Smooth muscle cell (in vitro differentiated cells): ENCODE measurements around the gene PROCR. TPM values are rescaled to one million over a fixed set of nuclear protein-coding genes. Genes with fewer than 3 reads are reported as not detected.

Experiments
- DNase-seq: peaks from one replicate; lab custom pipeline; 2025; ENCODE audit not compliant: unreplicated experiment; lab: John Stamatoyannopoulos, UW
- H2AFZ ChIP-seq: fragments of 200-600 bp; sonication (generic); 2 replicates; pipeline ENCODE4 v1.6.0; 2016; ENCODE audit warnings: antibody characterized with exemption, low read depth, mild to moderate bottlenecking
- H3F3A ChIP-seq: fragments of 200-600 bp; sonication (generic); 2 replicates; pipeline ENCODE4 v1.6.0; 2017; ENCODE audit warnings: antibody characterized with exemption, low read depth
- H3K27ac ChIP-seq: fragments of 200-600 bp; sonication (generic); 2 replicates; pipeline ENCODE4 v1.5.1; 2016; ENCODE audit warnings: low read depth, mild to moderate bottlenecking
- H3K27me3 ChIP-seq: fragments of 200-600 bp; sonication (generic); 2 replicates; pipeline ENCODE4 v1.6.1; 2016; ENCODE audit warnings: low read depth, mild to moderate bottlenecking
- H3K36me3 ChIP-seq: fragments of 200-600 bp; sonication (generic); 2 replicates; pipeline ENCODE4 v1.5.1; 2016; ENCODE audit warnings: low read depth
- H3K4me1 ChIP-seq: fragments of 200-600 bp; sonication (generic); 2 replicates; pipeline ENCODE4 v1.5.1; 2016; ENCODE audit warnings: low read depth
- H3K4me2 ChIP-seq: fragments of 200-600 bp; sonication (generic); 2 replicates; pipeline ENCODE4 v1.6.0; 2016; ENCODE audit warnings: mild to moderate bottlenecking
- H3K4me3 ChIP-seq: fragments of 200-600 bp; sonication (generic); 2 replicates; pipeline ENCODE4 v1.5.1; 2016; ENCODE audit warnings: mild to moderate bottlenecking
- H3K79me2 ChIP-seq: fragments of 200-600 bp; sonication (generic); 2 replicates; pipeline ENCODE4 v1.6.0; 2016; ENCODE audit warnings: low read depth, mild to moderate bottlenecking
- H3K9ac ChIP-seq: fragments of 200-600 bp; sonication (generic); 2 replicates; pipeline ENCODE4 v1.6.0; 2016; ENCODE audit warnings: low read depth
- H3K9me3 ChIP-seq: fragments of 200-600 bp; sonication (generic); replicated peaks from 2 replicates; pipeline ENCODE4 v1.5.1; 2016; ENCODE audit warnings: low read depth
- H4K20me1 ChIP-seq: fragments of 200-600 bp; sonication (generic); 2 replicates; pipeline ENCODE4 v1.6.0; 2016; ENCODE audit warnings: low read depth
- CTCF ChIP-seq: fragments of 200-600 bp; sonication (generic); IDR thresholded peaks from 2 replicates; pipeline ENCODE4 v1.5.1; 2017; ENCODE audit warnings: borderline replicate concordance, mild to moderate bottlenecking, antibody characterized with exemption; ENCODE audit not compliant: insufficient read depth, poor library complexity, severe bottlenecking
- WGBS: methylation state at CpG from one replicate; pipeline ENCODE4 v1.1.7; 2016; ENCODE audit warnings: low lambda C conversion rate; 5-methylcytosine and 5-hydroxymethylcytosine counted together
- polyA plus RNA-seq: library from polyadenylated mRNA; unstranded; fragments of >200 nt; fragmentation: Nextera tagmentation; extraction: Ambion mirVana; gene quantifications from 2 replicates; pipeline ENCODE4 v1.2.1, GENCODE V29; 2016
- total RNA-seq: library from RNA; depleted of rRNA; stranded (reverse); fragments of >200 nt; gene quantifications from 2 replicates; pipeline ENCODE4 v1.2.3, GENCODE V29; 2014

Gene PROCR
- total and polyA plus RNA-seq, 2 experiments from 2014 or later, result 4.8 to 5.4 TPM

DNA sequence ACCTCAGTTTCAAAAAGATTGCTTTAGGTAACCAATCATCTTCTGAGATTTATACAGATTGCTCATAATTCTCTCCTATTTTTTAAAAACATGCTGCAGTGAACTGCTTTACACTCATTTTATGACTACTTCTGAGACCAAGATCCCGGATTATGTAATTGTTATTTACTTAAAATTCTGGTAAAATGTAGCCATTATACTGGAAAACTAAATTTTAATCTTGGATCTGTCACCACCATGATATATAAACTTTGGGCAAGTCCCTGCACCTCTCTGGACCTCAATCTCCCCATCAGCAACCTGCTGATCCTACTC, 477 bp upstream of the PROCR start:
- Histone ChIP-seq H3K4me2 (peak overlapping the region; percentile 82), H3K27me3 (no peaks in the 10 kb centered on the region), H3K9ac (no peak overlapping the region), H3F3A (peaks cover 12% of the 10 kb centered on the region), H3K4me3 (peak overlapping the region; percentile 40), H2AFZ (no peak overlapping the region), H3K4me1 (peaks cover 5% of the 10 kb centered on the region), H3K9me3 (no peaks in the 10 kb centered on the region), H3K36me3 (no peaks in the 10 kb centered on the region), H3K27ac (no peak overlapping the region), H4K20me1 (no peaks in the 10 kb centered on the region), H3K79me2 (no peaks in the 10 kb centered on the region)
- no peak for TF ChIP-seq CTCF
- WGBS, result 87% methylated on average over 1 of the region's 1 CpG
- DNase-seq, result no peak

- peaks cover 5% of the 10 kb centered on the region for H3K4me1 ChIP-seq
- H2AFZ ChIP-seq, result peak overlapping the region; percentile 52
- H3K9me3 ChIP-seq, result no peaks in the 10 kb centered on the region
- peak overlapping the region; percentile 40 for H3K4me3 ChIP-seq
- TF ChIP-seq CTCF, result no peak
- peaks cover 12% of the 10 kb centered on the region for H3F3A ChIP-seq
- peak overlapping the region; percentile 82 for H3K4me2 ChIP-seq
- 97% methylated on average over 3 of the region's 3 CpGs for WGBS
- DNase-seq, result no peak
- no peak overlapping the region for H3K9ac ChIP-seq
- H3K79me2 ChIP-seq, result no peaks in the 10 kb centered on the region
- no peaks in the 10 kb centered on the region for H3K27me3 ChIP-seq
- no peaks in the 10 kb centered on the region for H3K36me3 ChIP-seq
- no peak overlapping the region for H3K27ac ChIP-seq
- no peaks in the 10 kb centered on the region for H4K20me1 ChIP-seq
Measured at GRCh38 chr20:35172434-35172806, 548 bp downstream of the PROCR start.

DNA sequence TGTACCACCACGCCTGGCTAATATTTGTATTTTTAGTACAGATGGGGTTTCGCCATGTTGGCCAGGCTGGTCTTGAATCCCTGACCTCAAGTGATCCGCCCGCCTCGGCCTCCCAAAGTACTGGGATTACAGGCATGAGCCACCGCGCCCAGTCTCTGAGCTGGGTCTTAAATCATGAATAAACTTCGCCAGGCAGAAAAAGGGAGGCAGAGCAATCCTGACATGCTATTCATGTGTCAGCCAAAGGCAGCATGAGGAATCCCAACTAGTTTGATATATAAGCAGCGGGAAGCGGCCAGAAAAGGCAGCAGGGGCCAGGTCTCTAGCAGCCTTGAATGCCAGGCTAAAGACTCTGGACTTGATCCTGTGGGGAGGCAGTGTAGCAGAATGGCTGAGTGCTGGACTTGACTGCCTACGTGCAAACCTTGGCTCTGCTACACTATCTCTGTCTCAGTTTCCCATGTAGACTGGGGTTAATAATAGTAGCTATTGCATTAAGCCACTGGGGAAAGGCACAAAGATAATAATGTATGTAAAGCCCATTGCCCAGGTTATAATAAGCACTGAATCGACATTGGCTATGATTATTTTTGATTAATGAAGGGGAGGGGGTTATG, 1.8 kb downstream of the PROCR start:
- Histone ChIP-seq H3K27ac (no peak overlapping the region), H3K27me3 (no peaks in the 10 kb centered on the region), H3F3A (peaks cover 12% of the 10 kb centered on the region), H3K36me3 (no peaks in the 10 kb centered on the region), H3K4me2 (no peak overlapping the region), H3K9me3 (no peaks in the 10 kb centered on the region), H2AFZ (no peak overlapping the region), H3K9ac (no peak overlapping the region), H3K79me2 (no peaks in the 10 kb centered on the region), H3K4me1 (peaks cover 5% of the 10 kb centered on the region), H4K20me1 (no peaks in the 10 kb centered on the region), H3K4me3 (no peak overlapping the region)
- no peak for TF ChIP-seq CTCF
- WGBS, result 93% methylated on average over 12 of the region's 12 CpGs
- no peak for DNase-seq
